Activated CD8-positive, alpha-beta memory T cell treated with anti-CD3 and anti-CD28 coated beads, Interleukin-2, amount 50 U/mL, for 1 hour (primary cell): ENCODE data around the gene GPR17.

Experiments
- DNase-seq: peaks from one replicate; pipeline ENCODE4 v3.0.0-alpha.2; 2020; ENCODE audit errors: extremely low read depth

Gene GPR17

GRCh38 chr2:127670957-127671290 is 25.0 kb downstream of the GPR17 start:
- no peak for DNase-seq

- no peak for DNase-seq
Measured at GRCh38 chr2:127671557-127672302, 25.8 kb downstream of the GPR17 start.

- no peak for DNase-seq
Measured at GRCh38 chr2:127672341-127673224, 26.6 kb downstream of the GPR17 start.

- DNase-seq = no peak
Measured at GRCh38 chr2:127673291-127674069, 27.5 kb downstream of the GPR17 start.

GRCh38 chr2:127674241-127675209 is 28.6 kb downstream of the GPR17 start:
- no peak for DNase-seq

- no peak for DNase-seq
Measured at GRCh38 chr2:127675331-127676261, 29.6 kb downstream of the GPR17 start, which contains the start of gene LIMS2. Gene LIMS2 (minus strand): TSS chr2:127675530. CDS start chr2:127675024, 506 bp downstream.

GRCh38 chr2:127676906-127677305 is 31.0 kb downstream of the GPR17 start:
- DNase-seq = no peak

GRCh38 chr2:127678531-127678930 is 32.6 kb downstream of the GPR17 start:
- DNase-seq = no peak

GRCh38 chr2:127678991-127679390 is 33.0 kb downstream of the GPR17 start:
- no peak for DNase-seq

GRCh38 chr2:127679680-127680361 is 33.9 kb downstream of the GPR17 start:
- no peak for DNase-seq

GRCh38 chr2:127680706-127681287 is 34.8 kb downstream of the GPR17 start:
- DNase-seq = no peak

- no peak for DNase-seq
Measured at GRCh38 chr2:127681288-127681804, 35.4 kb downstream of the GPR17 start.

- DNase-seq = no peak
Measured at GRCh38 chr2:127681976-127682857, 36.3 kb downstream of the GPR17 start.

- no peak for DNase-seq
Measured at GRCh38 chr2:127683056-127683455, 37.1 kb downstream of the GPR17 start.

GRCh38 chr2:127683757-127684156 is 37.8 kb downstream of the GPR17 start:
- DNase-seq = no peak

- no peak for DNase-seq
Measured at GRCh38 chr2:127685410-127686080, 39.6 kb downstream of the GPR17 start.

GRCh38 chr2:127688405-127688804 is 42.5 kb downstream of the GPR17 start:
- DNase-seq = no peak
